AG04449 (cell line): ENCODE results near the gene MYORG.

ENCODE experiments used
- CTCF ChIA-PET: fragments of 350-600 bp; formaldehyde crosslinking; extraction: SDS; loops from one replicate; lab custom pipeline; 2021; ENCODE audit warnings: antibody characterized with exemption; lab: Yijun Ruan, JAX
- POLR2A ChIA-PET: fragments of 400-600, 350-600 bp; formaldehyde crosslinking; extraction: SDS; loops from one replicate; lab custom pipeline; 2020; ENCODE audit warnings: antibody characterized with exemption, inconsistent platforms; lab: Yijun Ruan, JAX
- DNase-seq: peaks from one replicate; pipeline ENCODE4 v3.0.0-alpha.2; 2010; ENCODE audit warnings: low read depth, low spot score
- H3K4me3 ChIP-seq: 2 replicates; pipeline ENCODE4 v1.5.1; 2011; ENCODE audit warnings: low read depth, mild to moderate bottlenecking, control low read depth, low read length
- CTCF ChIP-seq: IDR thresholded peaks from one replicate; pipeline ENCODE4 v1.5.1; 2011; ENCODE audit warnings: mild to moderate bottlenecking, moderate library complexity, low read length, control low read depth, inconsistent platforms; ENCODE audit not compliant: insufficient read depth; ENCODE audit errors: missing control alignments

MYORG gene

GRCh38 chr9:34379334-34380033 lies 2.8 kb upstream of the MYORG start:
- H3K4me3 ChIP-seq: peak overlapping the region; percentile 41
- ChIA-PET POLR2A (no interaction called here), CTCF (interaction anchor here (0.8 to 8.7 kb wide), 31 partner anchors 9 to 565 kb away, joined by 3 to 154 read pairs (median 5); no protein-coding TSS in a partner anchor)
- peak; percentile 91 for TF ChIP-seq CTCF
- no peak for DNase-seq

GRCh38 chr9:34378376-34379060 lies 1.8 kb upstream of the MYORG start:
- ChIA-PET POLR2A (no interaction called here), CTCF (interaction anchor here (0.6 to 8.7 kb wide), 37 partner anchors 9 to 1578 kb away, joined by 3 to 154 read pairs (median 5); partner anchors contain the start of gene DCTN3)
- DNase-seq: no peak
- TF ChIP-seq CTCF: no peak
- no peak overlapping the region for H3K4me3 ChIP-seq

GRCh38 chr9:34377404-34377746 lies 677 bp upstream of the MYORG start:
- CTCF ChIA-PET: interaction anchor here (0.8 to 8.7 kb wide), 15 partner anchors 7 to 563 kb away, joined by 3 to 154 read pairs (median 6); partner anchors contain the start of gene DCTN3
- POLR2A ChIA-PET: no interaction called here
- TF ChIP-seq CTCF: no peak
- H3K4me3 ChIP-seq: peak overlapping the region; percentile 74
- no peak for DNase-seq

- no peak for DNase-seq
- ChIA-PET CTCF (interaction anchor here (1.2 to 8.7 kb wide), 4 partner anchors 9 to 43 kb away, joined by 3 to 154 read pairs (median 8); no protein-coding TSS in a partner anchor), POLR2A (no interaction called here)
- H3K4me3 ChIP-seq: peak overlapping the region; percentile 74
- TF ChIP-seq CTCF: no peak
Measured at GRCh38 chr9:34375901-34376595, 650 bp downstream of the MYORG start.

- H3K4me3 ChIP-seq: no peak overlapping the region
- POLR2A ChIA-PET: no interaction called here
- CTCF ChIA-PET: interaction anchor here (0.7 to 8.7 kb wide), 4 partner anchors 29 to 217 kb away, joined by 3 to 154 read pairs (median 7); no protein-coding TSS in a partner anchor
- no peak for TF ChIP-seq CTCF
- DNase-seq: no peak
Measured at GRCh38 chr9:34374905-34375552, 1.7 kb downstream of the MYORG start.
